ENCODE measurements around the gene CHD6. TPM values are rescaled to one million over a fixed set of nuclear protein-coding genes. Genes with fewer than 3 reads are reported as not detected.

CHD6 gene
- total RNA-seq, 1 experiment from 2014 or later, result 98.5 TPM

DNA sequence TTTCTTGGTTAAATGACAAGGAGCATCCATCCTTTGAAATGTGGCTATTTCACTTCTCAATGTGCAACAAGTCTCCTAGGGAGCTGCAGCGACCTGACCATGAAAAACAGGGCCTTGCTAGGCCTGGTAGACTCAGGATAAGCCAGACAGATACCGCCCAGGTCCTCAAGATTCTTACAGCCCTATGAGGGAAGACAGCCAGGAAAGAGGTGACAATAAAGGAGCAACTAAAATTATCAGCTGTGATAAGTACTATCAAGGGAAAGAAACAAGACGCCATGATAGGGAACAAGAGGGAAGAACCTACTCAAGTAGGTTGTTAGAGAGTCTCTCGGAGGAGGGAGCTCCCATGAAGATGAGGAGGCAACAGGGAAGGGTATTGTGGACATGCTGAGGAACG, 200.1 kb downstream of the CHD6 start:
- CTCF ChIA-PET, result no interaction called here
- Mint-ChIP-seq H3K4me3 (ENCODE audit: low read depth, unreplicated experiment) (no peak overlapping the region), H3K4me1 (ENCODE audit: low read depth, unreplicated experiment) (no peaks in the 10 kb centered on the region), H3K9me3 (ENCODE audit: low read depth, unreplicated experiment) (no peaks in the 10 kb centered on the region), H3K27ac (ENCODE audit: unreplicated experiment) (no peak overlapping the region), H3K27me3 (ENCODE audit: unreplicated experiment) (no peaks in the 10 kb centered on the region), H3K36me3 (ENCODE audit: insufficient read depth, unreplicated experiment) (peaks cover 39% of the 10 kb centered on the region)
- DNase-seq, result no peak
- TF ChIP-seq, protein P1, sequence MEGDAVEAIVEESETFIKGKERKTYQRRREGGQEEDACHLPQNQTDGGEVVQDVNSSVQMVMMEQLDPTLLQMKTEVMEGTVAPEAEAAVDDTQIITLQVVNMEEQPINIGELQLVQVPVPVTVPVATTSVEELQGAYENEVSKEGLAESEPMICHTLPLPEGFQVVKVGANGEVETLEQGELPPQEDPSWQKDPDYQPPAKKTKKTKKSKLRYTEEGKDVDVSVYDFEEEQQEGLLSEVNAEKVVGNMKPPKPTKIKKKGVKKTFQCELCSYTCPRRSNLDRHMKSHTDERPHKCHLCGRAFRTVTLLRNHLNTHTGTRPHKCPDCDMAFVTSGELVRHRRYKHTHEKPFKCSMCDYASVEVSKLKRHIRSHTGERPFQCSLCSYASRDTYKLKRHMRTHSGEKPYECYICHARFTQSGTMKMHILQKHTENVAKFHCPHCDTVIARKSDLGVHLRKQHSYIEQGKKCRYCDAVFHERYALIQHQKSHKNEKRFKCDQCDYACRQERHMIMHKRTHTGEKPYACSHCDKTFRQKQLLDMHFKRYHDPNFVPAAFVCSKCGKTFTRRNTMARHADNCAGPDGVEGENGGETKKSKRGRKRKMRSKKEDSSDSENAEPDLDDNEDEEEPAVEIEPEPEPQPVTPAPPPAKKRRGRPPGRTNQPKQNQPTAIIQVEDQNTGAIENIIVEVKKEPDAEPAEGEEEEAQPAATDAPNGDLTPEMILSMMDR (IDR thresholded peaks at IDR 0.05; ENCODE audit: unreplicated experiment), result no peak
- intact Hi-C loops (cut with micrococcal nuclease; ENCODE audit: unreplicated experiment), result no loop called here
- no TSS peak for BruUV-seq (replicated peaks)

DNA sequence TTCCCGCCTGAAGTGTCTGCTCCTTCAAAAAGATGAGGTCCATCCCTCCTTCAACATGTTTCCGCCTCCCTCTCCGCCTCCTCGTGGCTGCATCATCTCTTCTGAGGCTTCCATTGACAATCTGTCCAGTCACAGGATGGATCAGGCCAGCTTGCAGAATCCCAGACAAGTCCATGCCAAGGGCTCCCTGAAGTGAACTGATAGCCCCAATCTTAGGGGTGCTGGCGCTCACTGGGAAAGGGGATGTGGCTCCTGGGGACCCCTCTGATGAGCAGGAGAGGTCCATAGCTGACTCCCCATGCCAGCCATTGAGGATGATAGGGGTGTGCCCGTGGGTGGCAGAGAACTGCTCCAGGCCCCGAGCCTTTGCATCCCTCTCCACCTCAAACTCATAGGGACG, 203.0 kb downstream of the CHD6 start:
- Mint-ChIP-seq H3K36me3 (ENCODE audit: insufficient read depth, unreplicated experiment) (peaks cover 40% of the 10 kb centered on the region), H3K4me3 (ENCODE audit: low read depth, unreplicated experiment) (no peak overlapping the region), H3K4me1 (ENCODE audit: low read depth, unreplicated experiment) (no peaks in the 10 kb centered on the region), H3K9me3 (ENCODE audit: low read depth, unreplicated experiment) (no peaks in the 10 kb centered on the region), H3K27ac (ENCODE audit: unreplicated experiment) (no peak overlapping the region), H3K27me3 (ENCODE audit: unreplicated experiment) (no peaks in the 10 kb centered on the region)
- TF ChIP-seq, protein P1 (IDR thresholded peaks at IDR 0.05; ENCODE audit: unreplicated experiment), result no peak
- BruUV-seq (replicated peaks), result no TSS peak
- CTCF ChIA-PET, result no interaction called here
- DNase-seq, result no peak
- intact Hi-C loops (cut with micrococcal nuclease; ENCODE audit: unreplicated experiment), result no loop called here

DNA sequence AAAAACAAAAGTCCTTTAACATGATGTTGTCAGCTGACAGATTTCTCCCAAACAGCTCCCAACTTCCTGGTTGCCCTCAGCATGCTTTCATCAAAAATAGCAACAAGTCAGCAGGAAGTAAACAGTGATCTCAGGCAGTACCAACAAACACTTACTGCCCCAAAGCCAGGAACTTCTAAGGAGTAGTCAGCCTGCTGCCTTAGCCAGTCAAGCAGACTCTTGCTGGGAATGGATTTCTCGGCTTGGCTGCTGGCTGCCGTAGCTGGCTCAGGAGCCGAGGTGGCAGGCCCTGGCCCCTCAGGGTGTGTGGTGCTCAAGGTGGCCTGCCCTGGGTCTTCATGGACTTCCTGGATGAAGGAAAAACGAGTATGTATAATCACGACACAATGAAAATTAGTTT, 205.0 kb downstream of the CHD6 start:
- no peaks in the 10 kb centered on the region for H3K9me3 Mint-ChIP-seq (ENCODE audit: low read depth, unreplicated experiment)
- no peak overlapping the region for H3K27ac Mint-ChIP-seq (ENCODE audit: unreplicated experiment)
- intact Hi-C loops (cut with micrococcal nuclease; ENCODE audit: unreplicated experiment), result no loop called here
- H3K4me1 Mint-ChIP-seq (ENCODE audit: low read depth, unreplicated experiment), result no peaks in the 10 kb centered on the region
- TF ChIP-seq, protein P1 (IDR thresholded peaks at IDR 0.05; ENCODE audit: unreplicated experiment), result no peak
- no peak for DNase-seq
- H3K36me3 Mint-ChIP-seq (ENCODE audit: insufficient read depth, unreplicated experiment), result peaks cover 47% of the 10 kb centered on the region
- BruUV-seq (replicated peaks), result no TSS peak
- no peaks in the 10 kb centered on the region for H3K27me3 Mint-ChIP-seq (ENCODE audit: unreplicated experiment)
- no peak overlapping the region for H3K4me3 Mint-ChIP-seq (ENCODE audit: low read depth, unreplicated experiment)
- CTCF ChIA-PET, result no interaction called here

DNA sequence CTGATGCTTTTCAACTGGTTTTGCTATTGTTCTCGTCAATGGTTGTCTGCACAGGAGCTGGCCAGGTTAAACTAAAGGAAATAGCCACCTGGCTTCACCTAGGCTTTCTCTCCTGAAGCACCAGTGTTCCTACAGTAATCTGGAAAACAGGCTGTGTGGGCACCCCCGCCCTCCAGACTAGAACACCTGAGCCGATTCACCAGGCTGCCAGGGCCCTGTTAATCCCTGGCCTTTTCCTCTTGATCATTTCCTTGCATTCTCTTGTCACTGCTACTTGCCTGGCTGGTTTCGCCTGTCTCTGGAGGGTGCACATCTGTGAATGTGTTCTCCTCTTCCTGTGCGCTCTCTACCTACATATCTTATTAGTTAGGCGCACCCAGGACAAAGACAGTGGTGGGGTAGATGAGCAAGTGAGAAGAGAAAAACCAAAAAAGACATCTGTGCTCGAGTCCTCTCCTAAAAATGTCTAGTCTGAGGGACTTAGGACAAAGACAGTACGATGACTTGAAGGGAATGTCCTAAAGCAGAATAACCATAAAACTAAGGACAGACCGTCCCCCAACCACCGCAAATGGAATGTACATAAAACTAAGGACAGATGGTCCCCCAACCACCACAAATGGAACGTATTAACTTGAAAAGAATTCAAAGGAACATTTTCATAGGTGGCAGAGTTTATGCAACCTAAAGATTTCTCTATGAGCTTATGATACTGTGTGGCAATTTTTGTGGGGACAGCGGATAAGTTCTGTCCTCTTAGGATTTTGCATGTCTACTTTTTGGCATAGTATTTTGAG, 205.7 kb downstream of the CHD6 start:
- Mint-ChIP-seq H3K4me1 (ENCODE audit: low read depth, unreplicated experiment) (no peaks in the 10 kb centered on the region), H3K9me3 (ENCODE audit: low read depth, unreplicated experiment) (no peaks in the 10 kb centered on the region), H3K27ac (ENCODE audit: unreplicated experiment) (no peak overlapping the region), H3K4me3 (ENCODE audit: low read depth, unreplicated experiment) (no peak overlapping the region), H3K36me3 (ENCODE audit: insufficient read depth, unreplicated experiment) (peaks cover 47% of the 10 kb centered on the region), H3K27me3 (ENCODE audit: unreplicated experiment) (no peaks in the 10 kb centered on the region)
- BruUV-seq (replicated peaks), result no TSS peak
- CTCF ChIA-PET, result no interaction called here
- DNase-seq, result no peak
- TF ChIP-seq, protein P1 (IDR thresholded peaks at IDR 0.05; ENCODE audit: unreplicated experiment), result no peak
- intact Hi-C loops (cut with micrococcal nuclease; ENCODE audit: unreplicated experiment), result no loop called here

Data from Calu3 (cell line).